ENCODE measurements around the gene ADAM30. TPM values are rescaled to one million over a fixed set of nuclear protein-coding genes. Genes with fewer than 3 reads are reported as not detected.

ADAM30 gene
- total RNA-seq, 2 experiments from 2014 or later = not detected

DNA sequence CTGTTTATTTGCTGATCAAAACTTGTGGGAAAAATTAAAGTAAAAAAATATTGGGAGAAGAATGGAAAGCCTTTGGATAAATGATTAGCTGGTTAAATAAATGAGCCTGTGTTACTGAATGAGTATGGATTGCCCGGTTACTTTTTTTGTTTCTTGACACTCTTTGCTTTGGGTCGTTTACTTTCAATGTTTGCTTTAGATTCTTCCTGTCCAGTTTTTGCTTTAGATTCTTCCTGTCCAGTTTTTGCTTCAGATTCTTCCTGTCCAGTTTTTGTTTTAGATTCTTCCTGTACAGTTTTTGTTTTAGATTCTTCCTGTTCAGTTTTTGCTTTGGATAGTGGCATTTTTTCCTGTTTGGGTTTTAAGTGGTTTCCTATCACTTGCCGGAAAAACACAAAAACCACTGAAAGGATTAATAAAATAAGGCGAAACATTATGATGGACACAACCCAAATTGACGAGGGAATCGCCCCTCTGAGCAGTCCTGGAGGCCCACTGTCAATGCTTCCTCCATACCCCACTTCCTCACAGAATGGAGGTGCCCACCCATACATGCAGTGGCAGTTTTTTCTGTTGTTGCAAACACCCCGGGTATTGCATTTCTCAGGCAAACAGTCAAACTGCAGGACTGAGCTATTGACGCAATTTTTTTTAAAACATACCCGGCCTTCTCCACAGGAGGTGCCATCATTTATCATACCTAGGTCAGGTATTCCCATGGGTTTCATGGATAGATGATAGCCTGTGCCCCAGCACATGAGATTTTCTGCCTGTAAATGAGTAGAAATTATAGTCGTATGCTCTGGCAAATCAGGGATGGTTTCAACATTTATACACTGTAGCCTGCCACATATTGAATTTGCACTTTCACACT, 2.3 kb downstream of the ADAM30 start:
- Mint-ChIP-seq H3K4me3 (no peak overlapping the region), H3K9me3 (no peaks in the 10 kb centered on the region), H3K27ac (no peak overlapping the region), H3K4me1 (ENCODE audit: low read depth) (peaks cover 12% of the 10 kb centered on the region), H3K36me3 (ENCODE audit: low read depth) (no peaks in the 10 kb centered on the region), H3K27me3 (peaks cover 22% of the 10 kb centered on the region)
- ChIA-PET POLR2A (no interaction called here), CTCF (no interaction called here)
- TF ChIP-seq, protein P1, sequence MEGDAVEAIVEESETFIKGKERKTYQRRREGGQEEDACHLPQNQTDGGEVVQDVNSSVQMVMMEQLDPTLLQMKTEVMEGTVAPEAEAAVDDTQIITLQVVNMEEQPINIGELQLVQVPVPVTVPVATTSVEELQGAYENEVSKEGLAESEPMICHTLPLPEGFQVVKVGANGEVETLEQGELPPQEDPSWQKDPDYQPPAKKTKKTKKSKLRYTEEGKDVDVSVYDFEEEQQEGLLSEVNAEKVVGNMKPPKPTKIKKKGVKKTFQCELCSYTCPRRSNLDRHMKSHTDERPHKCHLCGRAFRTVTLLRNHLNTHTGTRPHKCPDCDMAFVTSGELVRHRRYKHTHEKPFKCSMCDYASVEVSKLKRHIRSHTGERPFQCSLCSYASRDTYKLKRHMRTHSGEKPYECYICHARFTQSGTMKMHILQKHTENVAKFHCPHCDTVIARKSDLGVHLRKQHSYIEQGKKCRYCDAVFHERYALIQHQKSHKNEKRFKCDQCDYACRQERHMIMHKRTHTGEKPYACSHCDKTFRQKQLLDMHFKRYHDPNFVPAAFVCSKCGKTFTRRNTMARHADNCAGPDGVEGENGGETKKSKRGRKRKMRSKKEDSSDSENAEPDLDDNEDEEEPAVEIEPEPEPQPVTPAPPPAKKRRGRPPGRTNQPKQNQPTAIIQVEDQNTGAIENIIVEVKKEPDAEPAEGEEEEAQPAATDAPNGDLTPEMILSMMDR (IDR thresholded peaks at IDR 0.05) = no peak
- no peak for DNase-seq
- no peak for ATAC-seq
- intact Hi-C loops (cut with micrococcal nuclease) = no loop called here

DNA sequence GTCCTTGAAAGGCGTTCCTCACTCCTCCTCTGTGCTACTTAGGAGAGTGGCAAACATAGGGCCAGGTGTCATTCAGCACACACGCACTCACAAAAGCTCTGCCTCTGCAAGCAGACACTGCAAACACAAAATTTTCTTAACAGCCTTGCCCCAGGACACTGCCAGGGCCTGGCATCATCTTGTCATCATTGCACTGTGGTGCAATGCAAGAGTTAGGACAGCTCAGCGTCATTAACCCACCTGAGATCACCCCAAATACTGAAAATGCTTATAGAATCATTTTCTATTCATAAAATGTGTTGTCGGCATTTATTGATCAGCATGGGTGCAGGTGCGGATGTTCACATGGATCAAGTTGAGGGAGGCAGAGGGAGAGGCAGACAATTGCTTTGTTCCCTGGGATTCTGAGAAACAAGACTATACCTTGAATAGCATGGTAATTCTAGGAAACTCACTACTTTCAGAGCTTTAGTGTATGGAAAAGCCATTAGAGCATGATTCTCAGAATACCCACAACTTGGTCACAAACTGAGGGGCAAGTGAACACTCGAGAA, 3.0 kb downstream of the ADAM30 start:
- ChIA-PET CTCF (no interaction called here), POLR2A (no interaction called here)
- ATAC-seq = peak; percentile 79
- DNase-seq = peak; percentile 31
- Mint-ChIP-seq H3K36me3 (ENCODE audit: low read depth) (peaks cover 4% of the 10 kb centered on the region), H3K9me3 (peaks cover 5% of the 10 kb centered on the region), H3K4me1 (ENCODE audit: low read depth) (peaks cover 12% of the 10 kb centered on the region), H3K27ac (no peak overlapping the region), H3K27me3 (peaks cover 24% of the 10 kb centered on the region), H3K4me3 (no peak overlapping the region)
- intact Hi-C loops (cut with micrococcal nuclease) = no loop called here
- TF ChIP-seq, protein P1 (IDR thresholded peaks at IDR 0.05) = no peak

DNA sequence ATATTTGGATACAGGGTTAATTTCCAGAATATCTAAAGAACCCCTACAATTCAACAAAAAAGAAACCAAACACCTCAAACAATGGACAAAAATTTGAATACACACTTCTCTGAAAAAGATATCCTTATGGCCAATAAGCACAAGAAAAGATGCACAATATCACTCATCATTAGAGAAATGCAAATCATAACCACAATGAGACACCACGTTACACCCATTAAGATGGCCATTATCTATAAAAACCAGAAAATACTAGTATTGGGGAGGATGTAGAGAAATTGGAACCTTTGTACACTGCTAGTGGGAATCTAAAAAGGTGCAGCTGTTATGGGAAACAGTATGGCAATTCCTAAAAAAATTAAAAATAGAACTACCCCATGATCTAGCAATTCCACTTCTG, 4.9 kb downstream of the ADAM30 start:
- DNase-seq (no peak), ATAC-seq (peak; percentile 17)
- Mint-ChIP-seq H3K36me3 (ENCODE audit: low read depth) (peaks cover 5% of the 10 kb centered on the region), H3K27me3 (peaks cover 24% of the 10 kb centered on the region), H3K4me1 (ENCODE audit: low read depth) (peaks cover 12% of the 10 kb centered on the region), H3K4me3 (no peak overlapping the region), H3K27ac (no peak overlapping the region), H3K9me3 (peaks cover 7% of the 10 kb centered on the region)
- CTCF ChIA-PET = no interaction called here
- intact Hi-C loops (cut with micrococcal nuclease) = no loop called here
- POLR2A ChIA-PET = no interaction called here
- TF ChIP-seq, protein P1 (IDR thresholded peaks at IDR 0.05) = no peak

DNA sequence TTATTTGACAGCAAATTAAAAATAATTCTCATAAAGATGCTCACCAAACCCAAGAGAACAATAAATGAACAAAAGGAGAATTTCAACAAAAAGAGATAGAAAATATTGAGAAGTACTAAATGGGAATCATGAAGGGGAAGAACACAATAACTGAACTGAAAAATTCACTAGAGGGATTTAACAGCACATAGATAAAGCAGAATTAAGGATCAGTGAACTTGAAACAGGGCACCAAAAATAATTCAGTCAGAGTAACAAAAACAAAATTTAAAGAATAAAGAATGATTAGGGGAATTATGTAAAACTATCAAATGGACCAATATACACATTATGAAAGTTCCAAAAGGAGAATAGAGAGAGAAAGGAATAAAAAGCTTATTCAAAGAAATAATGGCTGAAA, 7.8 kb downstream of the ADAM30 start:
- ATAC-seq (no peak), DNase-seq (no peak)
- ChIA-PET POLR2A (no interaction called here), CTCF (interaction anchor here (3.0 kb wide), 1 partner anchor 8 kb away, joined by 19 read pairs; the partner anchor contains the start of gene ADAM30)
- Mint-ChIP-seq H3K36me3 (ENCODE audit: low read depth) (peaks cover 5% of the 10 kb centered on the region), H3K27me3 (peaks cover 23% of the 10 kb centered on the region), H3K4me3 (no peak overlapping the region), H3K9me3 (peaks cover 7% of the 10 kb centered on the region), H3K4me1 (ENCODE audit: low read depth) (peaks cover 6% of the 10 kb centered on the region), H3K27ac (no peak overlapping the region)
- TF ChIP-seq, protein P1 (IDR thresholded peaks at IDR 0.05) = no peak
- intact Hi-C loops (cut with micrococcal nuclease) = no loop called here

DNA sequence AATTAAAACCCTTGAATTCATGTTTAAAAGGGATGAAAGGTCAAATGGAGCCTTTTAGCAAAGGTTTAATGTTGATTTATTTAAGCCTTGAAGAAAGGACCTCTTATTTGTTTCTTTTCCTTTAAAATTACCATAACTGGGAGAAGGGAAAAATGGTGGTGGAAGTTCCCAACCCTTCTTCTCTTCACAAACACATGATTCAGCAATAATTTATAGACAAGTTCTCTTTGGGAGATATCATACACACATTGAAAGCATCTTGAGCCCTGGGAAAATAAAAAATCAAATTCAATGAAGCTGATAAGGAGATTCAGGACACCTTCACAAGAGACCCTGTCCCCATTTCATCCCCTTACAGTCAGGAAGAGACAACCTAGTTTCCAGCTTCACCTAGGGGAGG, 8.9 kb downstream of the ADAM30 start:
- ATAC-seq = no peak

More for the DNA sequence above, 8.9 kb downstream of the ADAM30 start:
- H3K4me3 Mint-ChIP-seq = no peak overlapping the region
- intact Hi-C loops (cut with micrococcal nuclease) = no loop called here
- peaks cover 5% of the 10 kb centered on the region for H3K36me3 Mint-ChIP-seq (ENCODE audit: low read depth)
- H3K9me3 Mint-ChIP-seq = peaks cover 7% of the 10 kb centered on the region
- ChIA-PET POLR2A (no interaction called here), CTCF (interaction anchor here (0.8 to 3.0 kb wide), 7 partner anchors 9 to 67 kb away, joined by 3 to 19 read pairs (median 5); partner anchors contain the start of gene ADAM30)
- no peak overlapping the region for H3K27ac Mint-ChIP-seq
- peaks cover 23% of the 10 kb centered on the region for H3K27me3 Mint-ChIP-seq
- TF ChIP-seq, protein P1 (IDR thresholded peaks at IDR 0.05) = no peak
- DNase-seq = no peak
- H3K4me1 Mint-ChIP-seq (ENCODE audit: low read depth) = no peaks in the 10 kb centered on the region
